GM18519 (cell line): ENCODE measurements around the gene ANXA9.

ENCODE experiments used
- ATAC-seq: cut with Tn5 transposase; IDR thresholded peaks from one replicate; pipeline ENCODE4 v1.9.1; 2021; ENCODE audit warnings: mild to moderate bottlenecking, moderate library complexity; ENCODE audit not compliant: unreplicated experiment, low FRiP score

Gene ANXA9

DNA sequence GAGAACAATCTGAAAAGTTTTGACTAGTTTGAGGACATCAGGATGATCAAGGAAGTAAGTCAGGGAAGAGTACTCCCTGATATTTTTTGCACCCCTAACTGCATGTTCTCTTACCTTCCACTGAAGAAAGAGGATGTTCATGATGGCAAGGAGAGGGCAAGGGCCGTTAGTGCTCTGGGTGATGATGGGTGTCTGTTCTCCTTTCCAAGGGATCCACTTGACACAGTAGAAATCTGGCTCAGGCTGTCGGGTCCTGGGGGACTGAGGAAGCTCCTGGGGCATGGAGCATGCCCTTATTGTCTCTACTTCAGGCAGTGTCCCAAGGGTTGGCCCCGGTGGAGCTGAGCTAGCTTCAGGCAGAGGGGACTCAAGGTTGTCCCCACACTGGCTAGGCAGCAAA is 20.0 kb downstream of the ANXA9 start:
- ATAC-seq, result no peak

DNA sequence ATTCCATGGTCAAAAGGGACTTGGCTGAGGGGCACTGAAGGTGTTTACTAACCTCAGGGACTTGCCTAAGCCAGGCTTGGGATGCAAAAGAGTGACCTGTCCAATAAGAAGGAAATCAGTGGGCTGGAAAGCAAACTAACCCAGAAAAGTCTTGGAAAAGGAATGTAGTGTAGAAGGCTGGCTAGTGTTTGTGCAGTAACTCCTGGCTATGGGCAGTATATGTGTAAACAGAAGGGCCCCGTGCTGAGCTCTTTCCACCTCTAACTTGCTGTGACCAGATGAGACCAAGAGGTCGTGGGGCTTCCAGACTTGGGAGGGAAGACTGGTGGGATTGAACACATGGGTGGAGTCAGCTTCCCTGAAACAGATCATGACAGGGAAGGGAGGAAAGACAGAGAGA is 20.5 kb downstream of the ANXA9 start:
- ATAC-seq, result no peak

DNA sequence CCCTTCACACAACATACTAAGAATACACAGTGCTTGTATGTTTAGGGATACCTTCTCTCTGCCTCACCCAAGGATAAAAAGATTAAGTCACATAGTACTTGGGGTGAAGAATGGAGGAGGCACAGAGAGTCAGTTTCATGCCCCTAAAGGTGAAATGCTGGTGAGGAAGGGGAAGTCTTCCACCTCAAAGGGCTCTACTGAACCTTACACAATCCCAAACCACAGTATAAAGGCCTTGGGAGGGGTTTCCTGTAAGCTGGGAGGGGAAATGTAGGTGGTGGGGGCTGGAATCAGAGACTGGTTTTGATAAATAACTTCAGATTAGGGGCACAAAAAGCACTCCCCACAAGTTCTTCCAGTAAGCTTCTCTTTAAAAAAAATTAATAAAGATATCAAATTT is 21.1 kb downstream of the ANXA9 start:
- ATAC-seq, result no peak

DNA sequence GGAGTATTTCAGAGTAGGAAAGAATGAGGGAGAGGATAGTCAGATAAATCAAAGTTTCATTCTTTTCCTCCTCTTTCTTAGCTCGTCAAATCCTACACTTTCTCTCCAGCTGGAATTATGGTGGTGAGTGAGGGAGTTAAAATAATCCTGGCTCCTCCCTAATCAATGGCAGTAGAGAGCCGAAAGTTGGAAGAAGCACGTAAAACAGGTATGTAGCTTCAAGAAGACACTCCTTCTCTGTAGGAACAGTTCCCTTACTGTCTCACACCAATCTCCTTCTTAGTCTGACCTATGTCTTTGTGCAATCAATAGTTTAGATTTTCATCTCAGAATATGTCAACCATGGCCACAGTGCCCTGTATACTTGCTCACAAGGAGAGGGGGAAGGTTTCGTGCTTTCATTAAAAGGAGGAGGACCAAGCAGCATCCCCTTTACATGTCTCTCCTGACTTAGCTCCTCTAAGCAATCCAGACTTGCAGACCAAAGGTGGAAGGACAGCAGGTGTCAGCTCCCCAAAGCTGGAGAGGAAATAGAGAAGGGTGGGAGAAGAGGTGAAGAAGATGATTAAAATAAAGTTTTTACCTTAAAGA is 23.7 kb downstream of the ANXA9 start:
- ATAC-seq, result no peak

DNA sequence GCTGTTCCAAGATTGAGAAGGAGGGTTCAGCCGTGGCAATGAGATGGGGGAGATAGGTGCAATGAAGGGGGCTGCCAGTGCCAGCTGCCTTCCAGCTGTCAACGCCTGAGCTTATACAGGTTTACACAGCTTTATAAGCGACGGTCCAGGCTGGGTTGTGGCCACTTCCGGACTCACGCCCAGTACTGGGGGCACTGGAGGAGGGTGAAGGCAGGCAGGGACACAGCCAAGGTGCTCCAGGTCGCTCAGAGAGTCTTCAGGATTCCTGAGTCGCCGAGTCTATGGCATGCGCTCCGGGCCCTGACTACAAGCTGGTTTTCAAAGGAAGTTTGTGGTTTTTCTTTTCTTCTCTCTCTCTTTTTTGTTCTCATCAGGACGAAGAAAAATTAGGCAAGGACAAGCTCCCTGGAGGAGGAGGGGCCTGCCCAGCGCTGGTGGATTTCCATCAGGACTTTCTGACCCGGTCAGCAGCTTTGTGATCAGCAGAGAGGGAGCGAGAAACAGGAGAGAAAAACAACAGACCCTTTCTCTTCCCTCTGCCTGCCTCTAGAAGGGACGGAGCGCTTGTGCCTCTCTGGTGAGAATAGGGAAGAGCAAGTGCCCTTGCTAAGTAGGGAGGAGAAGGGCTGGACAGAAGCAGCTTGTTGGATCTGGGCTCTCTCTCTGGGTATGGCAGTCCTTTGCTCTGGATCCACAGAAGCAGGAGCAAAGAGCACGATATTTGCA is 24.4 kb downstream of the ANXA9 start, which contains the start of gene MINDY1:
MINDY1 (minus strand) TSS at position 576 of the 726 bp plus-strand sequence. CDS start 4,285 bp downstream, outside the sequence.
- no peak for ATAC-seq

DNA sequence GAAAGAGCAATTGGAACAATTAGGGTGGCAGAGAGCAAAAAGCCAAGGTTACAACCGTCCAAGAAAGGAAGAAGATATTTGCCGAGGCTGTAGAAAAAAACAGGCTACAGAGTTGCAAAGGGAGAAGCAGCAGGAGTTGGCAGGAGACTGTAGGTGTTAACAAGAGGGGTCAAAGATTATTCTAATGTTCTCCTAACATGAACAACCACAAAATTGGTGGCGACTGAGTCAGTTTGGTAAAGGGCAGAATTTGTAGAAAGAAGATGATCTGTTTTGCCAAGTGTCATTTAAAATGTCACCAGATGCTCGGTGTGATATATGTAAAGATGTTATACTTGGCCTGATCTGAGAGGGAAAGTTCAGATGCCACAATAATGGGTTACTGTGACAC is 25.8 kb downstream of the ANXA9 start:
- ATAC-seq, result no peak

DNA sequence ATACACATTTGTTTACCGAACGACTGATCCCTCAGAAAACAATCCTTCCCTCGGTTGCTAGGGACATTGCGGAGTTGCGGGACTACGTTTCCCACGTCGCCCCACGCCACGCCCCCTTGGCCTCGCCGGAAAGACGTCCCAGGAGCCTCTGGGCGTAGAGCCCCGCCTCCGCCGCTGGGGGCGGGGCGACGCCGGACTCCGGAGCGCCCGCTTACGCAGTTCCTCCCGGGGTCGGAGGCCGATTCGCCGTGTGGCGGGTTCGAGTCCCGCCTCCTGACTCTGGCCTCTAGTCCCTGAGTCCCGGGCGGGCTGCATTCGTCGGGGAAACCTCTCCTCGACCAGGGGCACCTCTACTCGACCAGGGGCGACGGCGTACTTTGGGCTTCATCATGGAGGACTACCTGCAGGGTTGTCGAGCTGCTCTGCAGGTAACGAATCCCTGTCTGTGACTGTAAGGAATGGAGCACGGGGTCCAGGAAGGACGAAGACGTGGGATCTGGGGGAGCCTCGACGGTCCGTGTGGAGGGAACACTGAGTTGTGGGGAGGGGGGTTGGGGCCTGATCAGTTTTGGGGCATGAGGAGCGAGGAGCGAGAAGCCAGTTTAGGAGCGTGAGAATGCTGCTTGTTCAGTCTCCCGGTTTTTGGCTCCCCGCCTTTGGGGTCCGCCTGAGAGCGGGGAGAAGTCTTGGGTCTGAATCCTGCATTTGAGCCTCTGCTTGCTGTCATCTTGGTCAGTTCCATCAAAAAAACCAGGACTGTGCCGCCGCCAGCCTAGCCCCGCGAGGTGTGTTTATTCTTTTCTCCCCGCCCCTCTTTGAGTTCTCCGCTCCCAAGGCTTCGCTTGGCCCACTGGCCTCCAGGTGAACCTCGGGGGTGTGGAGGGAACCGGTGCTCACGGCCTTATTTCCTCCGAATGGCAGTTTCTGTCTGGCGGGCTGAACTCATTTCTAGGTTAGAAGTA is 26.4 kb downstream of the ANXA9 start, which contains the start of gene PRUNE1:
PRUNE1 (plus strand) TSS at position 206 of the 962 bp plus-strand sequence; CDS start at position 390, 184 bp downstream.
- ATAC-seq, result no peak

DNA sequence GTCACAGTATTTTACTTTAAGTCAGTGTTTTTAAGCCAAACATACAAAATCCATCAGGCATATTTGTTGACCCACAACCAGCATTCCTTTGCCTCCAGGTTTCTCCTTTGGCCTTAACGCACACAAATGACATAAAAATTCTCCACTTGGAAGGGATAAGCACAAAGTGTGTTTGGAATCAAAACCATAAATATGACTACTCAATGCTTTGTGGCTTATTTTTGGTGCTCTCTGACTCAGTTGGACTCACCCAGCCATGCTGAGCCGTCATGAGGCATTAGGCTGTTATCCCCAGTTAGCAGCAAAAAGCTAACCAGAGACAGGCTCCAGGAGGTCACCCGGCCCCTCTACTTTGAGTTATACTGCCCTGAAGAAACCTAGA is 27.1 kb downstream of the ANXA9 start:
- ATAC-seq, result no peak

DNA sequence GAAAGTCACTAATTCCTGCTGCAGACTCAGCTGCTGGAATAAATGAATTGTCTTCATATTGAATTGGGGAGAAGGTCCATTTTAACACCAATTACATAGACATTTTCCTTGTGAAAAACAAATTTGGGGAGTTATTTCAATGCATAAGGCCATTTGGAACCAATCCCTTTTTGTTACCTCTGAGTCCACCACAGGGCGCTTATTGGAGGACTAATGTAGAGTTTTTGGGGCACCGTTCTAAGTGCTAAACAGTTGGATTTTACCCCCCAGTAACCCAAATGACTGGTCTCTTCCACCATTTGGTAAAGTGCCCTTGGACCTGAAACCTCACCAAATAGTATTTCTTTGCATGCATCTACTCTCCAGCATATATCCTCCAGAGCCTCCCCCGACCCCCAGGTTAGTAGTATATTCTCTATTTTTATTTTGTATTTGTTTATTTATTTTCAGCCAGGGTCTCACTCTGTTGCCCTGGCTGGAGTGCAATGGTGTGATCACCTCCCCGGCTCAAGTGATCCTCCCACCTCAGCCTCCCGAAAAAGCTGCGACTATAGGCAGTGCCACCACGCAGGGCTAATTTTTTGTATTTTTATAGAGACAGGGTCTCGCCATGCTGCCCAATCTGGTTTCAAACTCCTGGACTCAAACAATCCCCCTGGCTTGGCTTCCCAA is 27.7 kb downstream of the ANXA9 start:
- no peak for ATAC-seq

DNA sequence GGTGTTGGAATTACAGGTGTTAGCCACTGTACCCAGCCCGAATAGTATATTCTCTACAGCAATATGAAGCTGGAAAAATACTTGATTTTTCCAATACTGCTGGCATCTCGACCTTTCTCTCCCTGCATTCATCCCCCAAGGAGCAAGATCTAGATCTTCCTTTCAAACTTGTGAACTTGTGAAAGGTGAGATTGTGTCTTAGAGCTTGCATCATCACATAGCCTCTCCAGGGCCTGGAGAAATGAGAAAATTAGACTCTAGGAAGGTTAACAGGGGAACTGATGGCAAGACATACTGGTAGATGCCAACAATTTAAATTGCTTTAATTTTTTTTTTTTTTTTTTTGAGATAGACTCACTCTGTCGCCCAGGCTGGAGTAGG is 28.2 kb downstream of the ANXA9 start:
- no peak for ATAC-seq

DNA sequence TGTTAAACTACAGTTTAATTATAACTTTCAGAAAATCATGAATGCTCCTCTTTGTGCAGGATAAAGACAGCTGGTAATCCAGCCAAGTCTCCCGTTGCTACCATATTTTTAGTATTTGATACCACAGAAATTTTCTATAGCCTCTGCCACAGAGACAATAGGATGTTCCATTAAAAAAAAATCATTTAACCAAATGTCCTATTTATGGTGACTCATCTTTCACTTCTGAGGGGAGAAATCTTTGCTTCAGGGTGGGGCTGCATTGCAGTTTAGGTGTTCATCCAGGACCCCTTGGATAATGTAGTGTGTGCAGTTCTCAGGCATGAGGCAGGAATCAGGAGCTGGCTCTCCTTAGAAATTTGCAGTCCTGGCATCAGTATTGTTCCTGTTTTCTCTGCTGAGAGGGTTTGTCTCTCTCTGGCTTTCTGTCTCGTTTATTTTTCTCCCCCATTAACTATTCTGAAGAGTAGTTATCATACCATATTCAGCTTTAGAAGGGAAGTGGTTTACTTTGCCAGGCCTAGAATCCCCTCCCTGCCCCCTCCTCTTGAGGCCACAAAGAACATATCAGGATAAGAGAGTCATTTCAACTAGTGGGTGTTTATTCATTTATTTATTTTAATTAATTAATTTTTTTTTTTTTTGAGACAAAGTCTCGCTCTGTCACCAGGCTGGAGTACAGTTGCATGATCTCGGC is 29.2 kb downstream of the ANXA9 start:
- ATAC-seq, result no peak

DNA sequence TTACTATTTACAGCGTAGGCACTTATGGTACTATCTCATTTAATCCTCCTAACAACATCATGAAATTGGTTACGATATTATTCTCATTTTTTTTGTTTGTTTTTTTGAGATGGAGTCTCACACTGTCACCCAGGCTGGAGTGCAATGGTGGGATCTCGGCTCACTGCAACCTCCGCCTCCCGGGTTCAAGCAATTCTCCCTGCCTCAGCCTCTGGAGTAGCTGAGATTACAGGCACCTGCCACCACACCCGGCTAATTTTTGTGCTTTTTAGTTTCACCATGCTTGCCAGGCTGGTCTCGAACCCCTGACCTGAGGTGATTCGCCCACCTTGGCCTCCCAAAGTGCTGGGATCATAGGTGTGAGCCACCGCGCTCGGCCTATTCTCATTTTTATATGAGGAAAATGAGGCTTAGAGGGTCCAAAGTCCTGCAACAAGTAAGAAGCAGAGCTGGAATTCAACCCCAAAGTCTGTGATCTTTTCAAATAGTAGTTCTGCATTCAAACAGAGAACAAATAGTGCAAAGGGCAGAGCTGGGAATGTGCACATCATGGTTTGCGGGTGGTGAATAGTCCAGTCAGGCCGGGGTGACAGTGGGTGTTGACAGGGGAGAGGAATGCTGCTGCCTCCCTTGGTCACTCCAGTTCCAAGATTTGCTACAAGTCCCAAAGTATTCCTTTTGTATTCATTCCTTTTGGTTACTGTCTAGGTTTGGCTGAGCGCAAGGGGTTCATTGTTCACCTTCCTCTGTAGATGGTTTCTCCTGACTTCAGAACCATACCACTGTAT is 30.8 kb downstream of the ANXA9 start:
- no peak for ATAC-seq

DNA sequence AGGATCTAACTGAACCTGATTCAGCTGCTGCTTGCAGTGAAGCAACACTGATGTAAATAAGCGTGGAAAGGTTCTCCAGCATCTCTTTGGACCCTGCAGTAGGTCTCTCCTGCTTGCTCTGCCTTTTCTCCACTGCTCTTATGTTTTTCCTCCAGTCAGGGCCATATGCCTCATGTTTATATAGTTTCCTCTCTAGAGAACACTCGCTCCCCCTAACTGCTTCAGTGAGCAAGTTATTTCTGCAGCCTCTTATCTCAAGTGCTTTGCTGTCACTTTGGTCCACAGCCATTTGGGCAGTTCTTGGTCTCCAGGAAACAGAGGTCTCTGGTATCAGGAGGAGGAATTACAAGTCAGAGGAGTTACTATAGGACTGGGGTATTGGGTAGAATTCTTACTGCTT is 31.4 kb downstream of the ANXA9 start:
- ATAC-seq, result no peak

DNA sequence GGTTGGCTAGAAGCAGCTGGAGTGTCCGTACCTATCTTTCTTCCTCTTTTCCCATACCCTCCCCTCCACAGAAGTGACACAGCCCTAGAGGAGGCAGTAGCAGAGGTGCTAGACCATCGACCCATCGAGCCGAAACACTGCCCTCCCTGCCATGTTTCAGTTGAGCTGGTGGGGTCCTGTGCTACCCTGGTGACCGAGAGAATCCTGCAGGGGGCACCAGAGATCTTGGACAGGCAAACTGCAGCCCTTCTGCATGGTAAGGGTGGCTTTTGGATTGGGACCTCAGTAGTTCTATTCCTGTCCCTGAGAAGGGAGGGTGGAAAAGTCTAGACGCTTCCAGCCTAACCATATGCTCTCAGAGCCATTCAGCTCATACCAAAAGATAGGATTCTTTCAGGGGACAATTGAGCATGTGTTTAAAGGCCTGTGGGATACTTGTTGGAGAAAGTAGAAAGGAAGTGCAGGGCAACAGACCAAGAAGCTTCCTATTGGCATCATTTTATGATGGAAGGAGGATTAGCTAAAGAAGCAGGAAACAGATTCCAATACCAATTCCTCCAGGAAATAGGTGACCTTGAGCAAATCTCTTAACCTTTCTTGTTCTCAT is 42.6 kb downstream of the ANXA9 start:
- ATAC-seq, result no peak

DNA sequence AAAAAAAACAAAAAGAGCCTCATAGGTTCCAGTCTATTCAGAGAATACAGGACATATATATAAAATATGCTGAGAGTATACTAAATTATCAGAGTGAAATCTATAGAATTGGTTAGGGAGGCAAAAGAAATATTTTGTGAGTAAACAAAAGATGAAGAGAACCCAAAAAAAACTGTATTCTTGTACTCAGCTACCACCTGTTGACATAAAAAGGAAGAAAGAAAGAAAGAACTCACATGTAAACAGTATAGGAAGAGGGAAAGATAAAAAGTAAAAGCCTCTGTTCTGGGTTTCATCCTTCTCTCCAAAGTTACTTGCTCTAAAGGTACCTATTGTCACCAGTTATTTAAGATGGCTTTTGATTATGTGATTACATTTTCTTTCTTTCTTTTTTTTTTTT is 44.4 kb downstream of the ANXA9 start:
- no peak for ATAC-seq

DNA sequence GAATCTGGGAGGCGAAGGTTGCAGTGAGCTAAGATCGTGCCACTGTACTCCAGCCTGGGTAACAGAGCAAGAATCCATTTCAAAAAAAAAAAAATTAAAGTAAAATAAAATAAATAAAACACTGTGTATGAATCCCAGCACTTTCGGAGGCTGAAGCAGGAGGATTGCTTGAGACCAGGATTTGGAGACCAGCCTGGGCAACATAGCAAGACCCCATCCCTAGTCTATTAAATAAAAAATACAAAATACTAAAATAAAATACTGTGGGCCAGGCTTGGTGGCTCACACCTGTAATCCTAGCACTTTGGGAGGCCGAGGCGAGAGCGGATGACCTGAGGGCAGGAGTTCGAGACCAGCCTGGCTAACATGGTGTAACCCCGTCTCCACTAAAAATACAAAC is 50.1 kb downstream of the ANXA9 start:
- ATAC-seq, result no peak

DNA sequence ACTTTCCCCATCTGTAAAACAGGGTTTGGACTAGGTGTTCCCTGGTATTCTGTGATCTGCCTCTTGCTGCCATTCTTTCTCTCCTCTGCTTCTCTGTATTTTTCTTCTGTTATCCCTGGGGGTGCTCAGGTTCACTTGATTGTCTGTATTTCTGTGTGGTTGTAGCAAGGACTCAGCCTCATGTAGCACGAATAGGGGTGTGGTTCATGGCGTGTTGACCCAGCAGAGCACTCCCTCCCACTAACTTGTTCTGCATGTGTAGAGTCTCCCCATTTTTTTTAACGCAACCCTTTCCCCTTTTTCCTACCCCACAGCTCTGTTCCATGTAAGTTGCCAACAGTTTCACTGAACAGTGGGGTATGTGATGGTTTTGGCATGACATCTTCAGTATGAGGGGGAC is 53.1 kb downstream of the ANXA9 start:
- no peak for ATAC-seq

DNA sequence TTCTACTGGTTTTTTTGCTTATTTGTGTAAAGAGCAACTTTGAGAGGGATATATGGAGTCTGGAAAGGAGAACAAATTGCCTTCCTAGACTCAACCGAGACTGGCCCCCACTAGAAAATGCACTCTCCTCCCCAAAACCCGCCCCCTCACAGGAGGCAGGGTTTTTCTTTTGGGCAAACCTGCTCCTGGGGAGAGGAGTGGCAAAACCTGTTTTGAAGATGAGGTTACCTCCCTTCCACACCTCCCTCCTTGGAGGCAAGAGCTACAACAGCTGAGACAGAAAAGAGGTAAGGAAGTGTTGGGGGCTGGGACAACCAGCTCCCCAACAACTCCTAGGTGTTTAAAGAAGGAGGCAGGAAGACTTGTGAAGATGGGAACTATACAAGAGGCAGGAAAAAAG is 54.3 kb downstream of the ANXA9 start, which contains the start of gene BNIPL:
BNIPL (plus strand) TSS at position 231 of the 400 bp plus-strand sequence; CDS start at position 371, 140 bp downstream.
- no peak for ATAC-seq

DNA sequence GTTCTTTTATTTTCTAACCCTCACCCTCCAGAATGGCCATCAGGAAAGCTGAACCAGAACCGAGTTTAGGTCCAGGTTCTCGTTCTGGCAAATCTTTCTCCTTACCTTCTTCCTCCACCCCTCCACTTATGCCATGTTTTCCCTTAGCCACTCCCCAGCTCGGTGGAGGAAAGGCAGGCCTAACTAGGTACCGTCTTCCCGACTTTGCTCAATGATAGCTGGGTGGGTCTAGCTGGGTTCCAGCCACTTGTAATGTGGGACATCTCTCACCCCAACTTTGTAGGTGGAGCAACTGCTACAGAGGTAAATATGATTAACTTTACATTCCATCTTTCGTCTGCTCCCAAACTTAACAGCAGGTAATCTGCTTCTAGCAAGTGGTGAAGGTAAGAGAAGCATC is 54.9 kb downstream of the ANXA9 start:
- no peak for ATAC-seq
